WTC11 (cell line): Measurements from ENCODE around the gene FYCO1. TPM values are rescaled to one million over a fixed set of nuclear protein-coding genes. Genes with fewer than 3 reads are reported as not detected.

Experiments
- ATAC-seq: fragments of 200-7000 bp; cut with Tn5 transposase; 2 replicates; pipeline ENCODE4 v1.10.0; 2021; ENCODE audit warnings: mild to moderate bottlenecking, moderate library complexity
- CTCF ChIA-PET: fragments of 300-600 bp; sonication (Branson Sonifier 250); formaldehyde crosslinking; loops from one replicate; lab custom pipeline; 2021; ENCODE audit warnings: antibody characterized with exemption; lab: Charles Lee
- POLR2A ChIA-PET: fragments of 350-600 bp; sonication (Branson Sonifier 250); formaldehyde crosslinking; loops from one replicate; lab custom pipeline; 2021; ENCODE audit warnings: antibody characterized with exemption; lab: Charles Lee
- DNase-seq: peaks from one replicate; pipeline ENCODE4 v3.0.0; 2021; ENCODE audit warnings: low spot score
- H3K27ac Mint-ChIP-seq: 2 replicates; pipeline ENCODE4 v1.8.0; 2021; ENCODE audit warnings: mixed read lengths
- H3K27me3 Mint-ChIP-seq: 2 replicates; pipeline ENCODE4 v1.8.0; 2021; ENCODE audit warnings: low read depth, mild to moderate bottlenecking, moderate library complexity, mixed read lengths
- H3K36me3 Mint-ChIP-seq: 2 replicates; pipeline ENCODE4 v1.8.0; 2021; ENCODE audit warnings: mixed read lengths
- H3K4me1 Mint-ChIP-seq: 2 replicates; pipeline ENCODE4 v1.8.0; 2022; ENCODE audit warnings: mixed read lengths
- H3K4me3 Mint-ChIP-seq: 2 replicates; pipeline ENCODE4 v1.8.0; 2021; ENCODE audit warnings: mild to moderate bottlenecking, moderate library complexity, mixed read lengths
- H3K9me3 Mint-ChIP-seq: 2 replicates; pipeline ENCODE4 v1.8.0; 2021; ENCODE audit warnings: mixed read lengths
- AFF4 ChIP-seq: sonication (generic); formaldehyde crosslinking; IDR thresholded peaks from 2 replicates; pipeline ENCODE4 v1.8.1; 2023; ENCODE audit warnings: mild to moderate bottlenecking, missing genetic modification reagents, borderline replicate concordance
- ATF2 ChIP-seq: sonication (generic); formaldehyde crosslinking; IDR thresholded peaks from 2 replicates; pipeline ENCODE4 v1.8.1; 2022; ENCODE audit warnings: low read depth, missing genetic modification reagents, borderline replicate concordance
- ATF6 ChIP-seq: sonication (generic); formaldehyde crosslinking; IDR thresholded peaks from 2 replicates; pipeline ENCODE4 v1.8.1; 2023; ENCODE audit warnings: mild to moderate bottlenecking, missing genetic modification reagents
- CBFB ChIP-seq: sonication (generic); formaldehyde crosslinking; IDR thresholded peaks from 2 replicates; pipeline ENCODE4 v1.8.1; 2022; ENCODE audit warnings: mild to moderate bottlenecking, low read depth, missing genetic modification reagents
- CTCF ChIP-seq: fragments of 200-600 bp; IDR thresholded peaks from 2 replicates; pipeline ENCODE4 v1.8.0; 2022; ENCODE audit warnings: antibody characterized with exemption
- ESRRA ChIP-seq: sonication (generic); formaldehyde crosslinking; IDR thresholded peaks from 2 replicates; pipeline ENCODE4 v1.8.1; 2022; ENCODE audit warnings: mild to moderate bottlenecking, missing genetic modification reagents, borderline replicate concordance
- HMGA2 ChIP-seq: fragments of 250-450 bp; sonication (Bioruptor Pico); IDR thresholded peaks from 2 replicates; pipeline ENCODE4 v1.4.0; 2021; ENCODE audit warnings: mild to moderate bottlenecking, moderate library complexity
- JAZF1 ChIP-seq: fragments of 250-450 bp; sonication (Bioruptor Pico); IDR thresholded peaks from 2 replicates; pipeline ENCODE4 v1.9.0; 2021; ENCODE audit warnings: moderate library complexity, mild to moderate bottlenecking, inconsistent platforms
- NFYB ChIP-seq: sonication (generic); formaldehyde crosslinking; conservative IDR thresholded peaks from 2 replicates; pipeline ENCODE4 v1.8.0; 2022; ENCODE audit warnings: low read depth, missing genetic modification reagents
- OVOL2 ChIP-seq: fragments of 250-450 bp; sonication (Bioruptor Pico); IDR thresholded peaks from 2 replicates; pipeline ENCODE4 v1.9.0; 2021; ENCODE audit warnings: mild to moderate bottlenecking, borderline replicate concordance
- SMAD4 ChIP-seq: sonication (generic); formaldehyde crosslinking; IDR thresholded peaks from 2 replicates; pipeline ENCODE4 v1.8.0; 2022; ENCODE audit warnings: mild to moderate bottlenecking, missing genetic modification reagents
- SOX15 ChIP-seq: fragments of 250-450 bp; sonication (Bioruptor Pico); IDR thresholded peaks from 2 replicates; pipeline ENCODE4 v1.9.0; 2021; ENCODE audit warnings: mild to moderate bottlenecking
- SP1 ChIP-seq: sonication (generic); formaldehyde crosslinking; conservative IDR thresholded peaks from 2 replicates; pipeline ENCODE4 v1.8.1; 2022; ENCODE audit warnings: missing genetic modification reagents
- ZNF219 ChIP-seq: sonication (generic); formaldehyde crosslinking; IDR thresholded peaks from 2 replicates; pipeline ENCODE4 v1.8.0; 2023; ENCODE audit warnings: missing genetic modification reagents, mild to moderate bottlenecking, borderline replicate concordance
- ZNF317 ChIP-seq: sonication (generic); formaldehyde crosslinking; IDR thresholded peaks from 2 replicates; pipeline ENCODE4 v1.8.1; 2023; ENCODE audit warnings: low read depth, mild to moderate bottlenecking, moderate library complexity, missing genetic modification reagents, borderline replicate concordance
- ZSCAN18 ChIP-seq: fragments of 250-450 bp; sonication (Bioruptor Pico); IDR thresholded peaks from 2 replicates; pipeline ENCODE4 v2.1.2; 2022; ENCODE audit warnings: mild to moderate bottlenecking, moderate library complexity
- total RNA-seq: library from RNA; stranded (reverse); gene quantifications from 3 replicates; pipeline ENCODE4 v1.2.3, GENCODE V29; 2021

FYCO1 gene
- total RNA-seq, 1 experiment from 2014 or later, result 13.9 TPM

- CTCF ChIA-PET, result interaction anchor here (2.4 to 2.9 kb wide), 2 partner anchors 26 to 138 kb away, joined by 25 to 29 read pairs; no protein-coding TSS in a partner anchor
Observed at GRCh38 chr3:45940781-45941365, 54.8 kb downstream of the FYCO1 start.

More at GRCh38 chr3:45940781-45941365, 54.8 kb downstream of the FYCO1 start:
- H3K27me3 Mint-ChIP-seq, result no peaks in the 10 kb centered on the region
- no peak for ATAC-seq
- POLR2A ChIA-PET, result no interaction called here
- no peak for DNase-seq
- H3K9me3 Mint-ChIP-seq, result peaks cover 6% of the 10 kb centered on the region; the same call in 1 of the 2 replicates
- peaks cover 27% of the 10 kb centered on the region for H3K36me3 Mint-ChIP-seq
- peak overlapping the region; percentile 89 for H3K27ac Mint-ChIP-seq
- TF ChIP-seq NFYB (no peak), JAZF1 (no peak), CBFB (CRISPR knock-in tag) (no peak), AFF4 (CRISPR knock-in tag) (no peak), CTCF (no peak), SMAD4 (CRISPR knock-in tag) (no peak), HMGA2 (CRISPR knock-in tag) (no peak), ZSCAN18 (no peak), ATF2 (no peak), ZNF219 (CRISPR knock-in tag) (no peak), ZNF317 (CRISPR knock-in tag) (no peak), ATF6 (CRISPR knock-in tag) (no peak), SOX15 (CRISPR knock-in tag) (no peak), SP1 (CRISPR knock-in tag) (no peak), OVOL2 (no peak), ESRRA (CRISPR knock-in tag) (no peak)
- peaks cover 17% of the 10 kb centered on the region for H3K4me1 Mint-ChIP-seq
- no peak overlapping the region for H3K4me3 Mint-ChIP-seq
